B cell (primary cell): ENCODE results near the gene TBC1D14. TPM values are rescaled to one million over a fixed set of nuclear protein-coding genes. Genes with fewer than 3 reads are reported as not detected.

ENCODE experiments used
- ATAC-seq: fragments of 200-7000 bp; cut with Tn5 transposase; one replicate; pipeline ENCODE4 v1.10.0; 2021; ENCODE audit warnings: low read depth, mild to moderate bottlenecking, moderate number of reproducible peaks, moderate library complexity
- CTCF ChIA-PET: fragments of 350-600 bp; sonication (Branson Sonifier 250); formaldehyde crosslinking; loops from one replicate; lab custom pipeline; 2021; ENCODE audit warnings: antibody characterized with exemption, inconsistent platforms; lab: Charles Lee
- POLR2A ChIA-PET: fragments of 350-600 bp; sonication (Branson Sonifier 250); formaldehyde crosslinking; loops from one replicate; lab custom pipeline; 2021; ENCODE audit warnings: antibody characterized with exemption; lab: Charles Lee
- DNase-seq: peaks from one replicate; pipeline ENCODE4 v3.0.0; 2013
- H2AFZ ChIP-seq: 2 replicates; pipeline ENCODE4 v1.6.1; 2012; ENCODE audit warnings: mild to moderate bottlenecking, low read depth, low read length; ENCODE audit not compliant: insufficient read depth, poor library complexity, severe bottlenecking
- H3K27ac ChIP-seq, 2 donors: 1 replicate in 1 of 2; 2 replicates in 1 of 2; pipeline ENCODE4 v1.5.1; 2012 to 2013; ENCODE audit warnings: low read length in 2 of 2, mild to moderate bottlenecking in 2 of 2, moderate library complexity in 1 of 2
- H3K27me3 ChIP-seq, 4 experiments: fragments of 200-600 bp in 1 of 4; sonication (generic) in 1 of 4; replicated peaks in 1 of 4; 1 replicate in 2 of 4; 2 replicates in 2 of 4; pipeline versions ENCODE4 v1.6.1 to v1.7.0; 2013 to 2016; ENCODE audit warnings: low read length in 3 of 4, mild to moderate bottlenecking in 2 of 4, mixed read lengths in 1 of 4, moderate library complexity in 1 of 4; ENCODE audit not compliant: insufficient read depth in 4 of 4, control insufficient read depth in 3 of 4; ENCODE audit errors: control extremely low read depth in 1 of 4
- H3K36me3 ChIP-seq, 2 experiments: replicated peaks in 1 of 2; 1 replicate in 1 of 2; 2 replicates in 1 of 2; pipeline versions ENCODE4 v1.6.1 to v1.7.1; 2013; ENCODE audit warnings: low read length in 1 of 2; ENCODE audit not compliant: insufficient read depth in 2 of 2, control insufficient read depth in 1 of 2; ENCODE audit errors: control extremely low read depth in 1 of 2, extremely low read depth in 1 of 2
- H3K4me1 ChIP-seq, 2 donors: fragments of 200-600 bp in 1 of 2; sonication (generic) in 1 of 2; 1 replicate in 1 of 2; 2 replicates in 1 of 2; pipeline versions ENCODE4 v1.5.1 to v1.6.1; 2013 to 2017; ENCODE audit warnings: low read length in 2 of 2; ENCODE audit not compliant: control insufficient read depth in 2 of 2, insufficient read depth in 2 of 2
- H3K4me2 ChIP-seq: replicated peaks from 2 replicates; pipeline ENCODE3; 2012; ENCODE audit warnings: mild to moderate bottlenecking, low read depth, low read length; ENCODE audit not compliant: poor library complexity, severe bottlenecking
- H3K4me3 ChIP-seq, 5 experiments: fragments of 200-600 bp in 1 of 5; sonication (generic) in 1 of 5; 1 replicate in 3 of 5; 2 replicates in 2 of 5; pipeline versions ENCODE4 v1.5.1 to v1.7.0; 2011 to 2016; ENCODE audit warnings: low read length in 4 of 5, mild to moderate bottlenecking in 4 of 5, low read depth in 2 of 5, control low read depth in 1 of 5, moderate library complexity in 1 of 5; ENCODE audit not compliant: insufficient read depth in 1 of 5; ENCODE audit errors: control extremely low read depth in 1 of 5, extremely low read depth in 1 of 5
- H3K79me2 ChIP-seq: fragments of 200-600 bp; sonication (generic); one replicate; pipeline ENCODE4 v1.6.0; 2016; ENCODE audit warnings: low read length; ENCODE audit not compliant: control insufficient read depth, insufficient read depth
- H3K9ac ChIP-seq: fragments of 200-600 bp; sonication (generic); 2 replicates; pipeline ENCODE4 v1.6.1; 2017; ENCODE audit warnings: mild to moderate bottlenecking, low read length, moderate library complexity
- H3K9me3 ChIP-seq, 3 donors: one replicate each; pipeline versions ENCODE4 v1.6.1 to v1.7.1; 2013; ENCODE audit warnings: low read length in 2 of 3; ENCODE audit not compliant: control insufficient read depth in 2 of 3, insufficient read depth in 1 of 3; ENCODE audit errors: control extremely low read depth in 1 of 3
- H4K20me1 ChIP-seq: 2 replicates; pipeline ENCODE4 v1.6.0; 2012; ENCODE audit warnings: mild to moderate bottlenecking, low read length; ENCODE audit not compliant: insufficient read depth, control insufficient read depth, poor library complexity, severe bottlenecking
- H3K27ac Mint-ChIP-seq: one replicate; pipeline ENCODE4 v1.8.0; 2021; ENCODE audit warnings: mixed read lengths
- H3K27me3 Mint-ChIP-seq: one replicate; pipeline ENCODE4 v1.8.0; 2021; ENCODE audit warnings: mixed read lengths
- H3K4me1 Mint-ChIP-seq: one replicate; pipeline ENCODE4 v1.8.0; 2021; ENCODE audit warnings: mixed read lengths
- H3K4me3 Mint-ChIP-seq: one replicate; pipeline ENCODE4 v1.8.0; 2021; ENCODE audit warnings: mixed read lengths
- H3K9me3 Mint-ChIP-seq: one replicate; pipeline ENCODE4 v1.8.0; 2022; ENCODE audit warnings: mixed read lengths; ENCODE audit not compliant: insufficient read depth
- EZH2 ChIP-seq: IDR thresholded peaks from 2 replicates; pipeline ENCODE4 v1.6.1; 2012; ENCODE audit warnings: borderline replicate concordance, low read depth, mild to moderate bottlenecking, moderate library complexity, low read length; ENCODE audit not compliant: insufficient read depth, poor library complexity, severe bottlenecking
- WGBS: methylation state at CpG from one replicate; pipeline ENCODE4 v1.1.5; 2013; ENCODE audit warnings: missing lambda C conversion rate; ENCODE audit not compliant: insufficient coverage; 5-methylcytosine and 5-hydroxymethylcytosine counted together
- intact Hi-C: fragments of 100-400 bp; cut with micrococcal nuclease; formaldehyde crosslinking; loops from one replicate; pipeline ENCODE4 v1.10.0; 2022
- polyA plus RNA-seq: library from polyadenylated mRNA; depleted of rRNA; stranded (reverse); fragments of >200 nt; gene quantifications from 2 replicates; pipeline ENCODE4 v1.2.3, GENCODE V29; 2012
- total RNA-seq, 2 donors: library from RNA; stranded (reverse); fragments of 120-200 nt in 1 of 2; gene quantifications; 1 replicate in 1 of 2; 2 replicates in 1 of 2; pipeline versions ENCODE4 v1.2.3 to v1.2.4, GENCODE V29; 2013 to 2022
- TF ChIP-seq, protein P1 (sequence below): fragments of 200-600 bp; IDR thresholded peaks from one replicate; pipeline ENCODE4 v1.8.0; 2022; ENCODE audit warnings: antibody characterized with exemption, mild to moderate bottlenecking

TBC1D14 gene
- total and polyA plus RNA-seq, 2 donors (not counting 1 experiment from before 2014, with no cell fraction given) = 21.9 to 42.0 TPM

DNA sequence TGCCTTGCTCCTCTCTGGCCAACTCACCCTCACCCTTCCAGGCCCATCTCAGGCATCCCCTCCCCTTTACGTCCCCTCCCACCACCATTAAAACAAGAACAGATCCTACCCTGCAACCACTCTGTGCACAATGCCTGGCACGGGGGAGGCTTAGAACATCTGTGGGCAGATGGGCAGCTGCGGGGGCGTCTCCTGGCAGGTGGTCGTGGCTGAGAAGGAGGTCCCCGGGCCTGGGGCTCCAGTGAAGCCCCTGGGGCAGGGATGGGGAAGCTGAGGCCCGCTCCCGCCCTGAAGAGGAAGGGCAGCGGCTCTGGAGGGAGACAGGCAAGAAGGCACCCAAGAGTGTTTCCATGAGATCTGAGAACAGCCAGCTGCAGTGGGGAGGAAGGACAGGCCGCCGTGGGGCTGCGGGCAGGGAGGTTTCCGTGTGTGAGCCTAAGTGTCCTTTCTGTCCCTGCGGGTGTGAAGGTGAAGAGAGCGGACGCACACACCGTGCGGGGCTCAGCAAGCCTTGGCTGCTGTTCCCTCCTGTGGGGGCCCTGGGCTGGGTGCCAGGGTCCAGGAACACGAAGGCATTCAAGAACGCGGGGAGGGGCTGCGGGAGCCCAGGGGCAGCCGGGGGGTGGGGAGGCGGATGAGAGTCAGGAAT lies 7.8 kb upstream of the TBC1D14 start:
- intact Hi-C loops = no loop called here
- H2AFZ ChIP-seq = no peak overlapping the region
- POLR2A ChIA-PET = no interaction called here
- no peak for ATAC-seq
- H3K9ac ChIP-seq = no peak overlapping the region
- H3K27ac ChIP-seq = no peak overlapping the region
- Mint-ChIP-seq H3K9me3 (no peaks in the 10 kb centered on the region), H3K4me1 (peaks cover 2% of the 10 kb centered on the region), H3K27ac (no peak overlapping the region), H3K27me3 (no peaks in the 10 kb centered on the region), H3K4me3 (no peak overlapping the region)
- WGBS = 91% methylated on average over 21 of the region's 24 CpGs
- no peaks in the 10 kb centered on the region for H3K4me1 ChIP-seq
- H3K4me2 ChIP-seq = no peak overlapping the region
- H3K36me3 ChIP-seq = no peaks in the 10 kb centered on the region
- no peak overlapping the region for H3K4me3 ChIP-seq
- H4K20me1 ChIP-seq = no peaks in the 10 kb centered on the region
- DNase-seq = no peak
- no peaks in the 10 kb centered on the region for H3K79me2 ChIP-seq
- peaks cover 0 to under 1% (median 0%) of the 10 kb centered on the region in 4 experiments for H3K27me3 ChIP-seq
- H3K9me3 ChIP-seq = no peaks in the 10 kb centered on the region
- CTCF ChIA-PET = no interaction called here
- no peak for TF ChIP-seq EZH2
- TF ChIP-seq, protein P1, sequence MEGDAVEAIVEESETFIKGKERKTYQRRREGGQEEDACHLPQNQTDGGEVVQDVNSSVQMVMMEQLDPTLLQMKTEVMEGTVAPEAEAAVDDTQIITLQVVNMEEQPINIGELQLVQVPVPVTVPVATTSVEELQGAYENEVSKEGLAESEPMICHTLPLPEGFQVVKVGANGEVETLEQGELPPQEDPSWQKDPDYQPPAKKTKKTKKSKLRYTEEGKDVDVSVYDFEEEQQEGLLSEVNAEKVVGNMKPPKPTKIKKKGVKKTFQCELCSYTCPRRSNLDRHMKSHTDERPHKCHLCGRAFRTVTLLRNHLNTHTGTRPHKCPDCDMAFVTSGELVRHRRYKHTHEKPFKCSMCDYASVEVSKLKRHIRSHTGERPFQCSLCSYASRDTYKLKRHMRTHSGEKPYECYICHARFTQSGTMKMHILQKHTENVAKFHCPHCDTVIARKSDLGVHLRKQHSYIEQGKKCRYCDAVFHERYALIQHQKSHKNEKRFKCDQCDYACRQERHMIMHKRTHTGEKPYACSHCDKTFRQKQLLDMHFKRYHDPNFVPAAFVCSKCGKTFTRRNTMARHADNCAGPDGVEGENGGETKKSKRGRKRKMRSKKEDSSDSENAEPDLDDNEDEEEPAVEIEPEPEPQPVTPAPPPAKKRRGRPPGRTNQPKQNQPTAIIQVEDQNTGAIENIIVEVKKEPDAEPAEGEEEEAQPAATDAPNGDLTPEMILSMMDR = no peak

DNA sequence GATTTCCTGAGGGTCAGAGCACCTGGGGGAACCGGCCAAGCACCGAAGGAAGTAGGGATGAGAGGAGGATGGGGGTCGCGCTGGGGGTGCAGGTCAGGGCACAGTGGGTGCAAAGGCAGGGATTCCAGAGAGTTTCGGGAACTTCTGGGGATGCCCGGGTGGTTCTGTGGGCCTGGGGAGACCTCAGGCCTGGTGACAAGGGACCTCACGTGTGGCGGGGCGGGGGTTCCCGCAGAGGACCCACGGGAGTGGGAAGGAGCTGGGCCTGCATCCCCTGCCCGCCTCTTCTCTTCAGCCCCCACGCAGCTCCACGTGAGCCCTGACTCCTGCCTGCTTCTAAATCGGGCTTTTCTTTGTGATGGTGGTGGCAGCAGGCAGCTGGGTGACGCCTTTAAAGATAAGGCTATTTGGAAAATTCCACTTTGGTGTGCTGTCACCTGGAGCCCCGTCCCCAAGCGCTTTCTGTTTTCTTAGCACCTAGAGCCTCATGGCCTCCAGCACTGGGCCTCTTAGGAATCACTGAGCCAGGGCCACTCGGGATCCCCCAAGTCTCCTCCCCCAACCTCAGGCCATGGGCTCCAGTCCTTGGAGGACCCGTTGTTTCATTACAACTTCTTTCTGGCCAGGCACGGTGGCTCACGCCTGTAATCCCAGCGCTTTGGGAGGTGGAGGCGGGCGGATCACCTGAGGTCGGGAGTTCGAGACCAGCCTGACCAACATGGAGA lies 7.1 kb upstream of the TBC1D14 start:
- H4K20me1 ChIP-seq = no peaks in the 10 kb centered on the region
- H2AFZ ChIP-seq = no peak overlapping the region
- no peaks in the 10 kb centered on the region for H3K9me3 ChIP-seq
- Mint-ChIP-seq H3K27ac (no peak overlapping the region), H3K4me3 (no peak overlapping the region), H3K9me3 (no peaks in the 10 kb centered on the region), H3K27me3 (peaks cover 5% of the 10 kb centered on the region), H3K4me1 (peaks cover 4% of the 10 kb centered on the region)
- ATAC-seq = no peak
- peaks cover 0 to 3% of the 10 kb centered on the region in 2 donors for H3K4me1 ChIP-seq
- CTCF ChIA-PET = no interaction called here
- intact Hi-C loops = no loop called here
- H3K79me2 ChIP-seq = no peaks in the 10 kb centered on the region
- no peak overlapping the region for H3K27ac ChIP-seq
- H3K4me2 ChIP-seq = no peak overlapping the region
- H3K4me3 ChIP-seq = no peak overlapping the region
- DNase-seq = no peak
- no peak overlapping the region for H3K9ac ChIP-seq
- TF ChIP-seq EZH2 = no peak
- TF ChIP-seq, protein P1 = no peak
- 84% methylated on average over 26 of the region's 27 CpGs for WGBS
- POLR2A ChIA-PET = no interaction called here
- peaks cover 0 to 3% (median 0%) of the 10 kb centered on the region in 4 experiments for H3K27me3 ChIP-seq
- H3K36me3 ChIP-seq = no peaks in the 10 kb centered on the region
